GM10847 (cell line): ENCODE measurements around the gene FAM131B.

Experiments used
- POLR2A ChIP-seq: IDR thresholded peaks from 2 replicates; pipeline ENCODE4 v1.6.1; 2011; ENCODE audit not compliant: insufficient read length; ENCODE audit errors: extremely low read depth

Gene FAM131B

GRCh38 chr7:143331179-143331801, 31.2 kb downstream of the FAM131B start:
- no peak for TF ChIP-seq POLR2A

GRCh38 chr7:143329471-143330170, 32.9 kb downstream of the FAM131B start:
- TF ChIP-seq POLR2A, result no peak

- TF ChIP-seq POLR2A, result no peak
These were observed 34.6 kb downstream of the FAM131B start for GRCh38 chr7:143327903-143328302.

- TF ChIP-seq POLR2A, result no peak
These were observed 37.3 kb downstream of the FAM131B start for GRCh38 chr7:143325240-143325639.

- no peak for TF ChIP-seq POLR2A
These were observed 38.9 kb downstream of the FAM131B start for GRCh38 chr7:143323653-143324052.

GRCh38 chr7:143322760-143323633, 39.5 kb downstream of the FAM131B start:
- no peak for TF ChIP-seq POLR2A

GRCh38 chr7:143321734-143322133, 40.8 kb downstream of the FAM131B start:
- TF ChIP-seq POLR2A, result no peak

- no peak for TF ChIP-seq POLR2A
These were observed 41.3 kb downstream of the FAM131B start for GRCh38 chr7:143321242-143321641.

GRCh38 chr7:143320620-143321019, 41.9 kb downstream of the FAM131B start:
- no peak for TF ChIP-seq POLR2A

- no peak for TF ChIP-seq POLR2A
These were observed 43.9 kb downstream of the FAM131B start for GRCh38 chr7:143318661-143319060.

- no peak for TF ChIP-seq POLR2A
These were observed 46.0 kb downstream of the FAM131B start for GRCh38 chr7:143316492-143316891.

GRCh38 chr7:143315776-143316175, 46.7 kb downstream of the FAM131B start, which contains the start of gene CLCN1:
TSS of gene CLCN1 (plus strand) at chr7:143316111. CDS start at chr7:143316213, 102 bp downstream.
- no peak for TF ChIP-seq POLR2A

- TF ChIP-seq POLR2A, result no peak
These were observed 48.4 kb downstream of the FAM131B start for GRCh38 chr7:143314127-143314526.

GRCh38 chr7:143308632-143309031, 53.9 kb downstream of the FAM131B start:
- TF ChIP-seq POLR2A, result no peak

GRCh38 chr7:143305423-143306070, 57.0 kb downstream of the FAM131B start:
- no peak for TF ChIP-seq POLR2A
